ENCODE measurements around the gene IRF4. TPM values are rescaled to one million over a fixed set of nuclear protein-coding genes. Genes with fewer than 3 reads are reported as not detected.

Gene IRF4
- not detected for polyA plus RNA-seq (2013, experiment 1 of 2; ENCODE audit: insufficient read length)
- polyA plus RNA-seq (2013, experiment 2 of 2; ENCODE audit: insufficient read length), result not detected

- no peak for DNase-seq
Measured at GRCh38 chr6:391559-392440, at the start of gene IRF4. Gene IRF4, plus strand, starts transcription at chr6:391752. Its CDS starts 1,401 bp downstream, at chr6:393153.

GRCh38 chr6:341914-342831 is 49.4 kb upstream of the IRF4 start:
- no peak for DNase-seq

DNA sequence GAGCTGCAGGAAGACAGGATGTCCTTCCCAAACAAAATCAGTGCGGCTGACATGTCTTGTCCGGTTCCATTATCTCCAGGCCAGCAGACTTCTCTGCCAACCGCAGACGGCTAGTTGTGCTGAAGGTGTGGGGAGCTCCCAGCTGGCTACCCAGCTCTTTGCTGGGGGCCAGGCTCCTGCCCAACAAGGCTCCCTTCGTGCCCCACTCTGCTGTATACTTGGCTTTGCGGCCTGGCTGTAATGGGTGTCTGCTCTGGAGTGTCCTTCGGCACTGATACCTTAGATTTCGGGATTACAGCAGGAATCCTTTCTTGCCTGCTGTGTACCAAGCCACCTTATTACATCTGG is 48.7 kb upstream of the IRF4 start:
- no peak for DNase-seq

DNA sequence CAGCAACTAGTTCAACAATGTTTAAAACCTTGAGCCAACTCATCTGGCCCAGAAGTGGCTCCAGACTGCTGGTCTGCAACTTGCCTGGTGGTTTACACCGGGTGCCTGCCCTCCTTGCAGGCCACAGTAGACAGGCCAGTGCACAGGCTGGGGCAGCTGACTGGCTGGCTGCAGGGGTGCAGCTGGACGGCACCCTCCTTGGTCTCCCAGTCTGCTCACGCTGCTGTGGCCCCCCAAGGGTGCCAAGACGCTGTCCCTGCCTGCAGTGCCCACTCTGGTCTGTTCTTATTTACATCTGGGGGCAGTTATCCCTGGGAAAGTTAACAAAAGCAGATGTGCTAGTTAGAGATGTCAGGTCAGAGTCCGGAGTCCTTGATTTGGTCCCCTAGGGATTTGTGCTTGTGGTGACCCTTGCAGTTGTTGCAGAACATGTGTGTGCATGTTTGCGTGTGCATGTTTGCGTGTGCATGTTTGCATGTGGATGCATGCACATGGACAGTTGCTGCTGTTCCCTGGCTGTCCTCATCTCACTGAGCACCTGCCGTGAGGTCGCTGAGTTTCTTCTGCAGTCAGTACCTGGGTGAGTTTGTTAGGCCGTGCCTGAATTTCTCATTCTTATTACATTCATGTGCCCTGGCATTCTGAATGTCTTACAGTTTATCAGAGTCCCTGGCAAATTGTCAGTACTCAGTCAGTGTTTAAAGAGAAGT is 48.2 kb upstream of the IRF4 start:
- DNase-seq, result no peak

DNA sequence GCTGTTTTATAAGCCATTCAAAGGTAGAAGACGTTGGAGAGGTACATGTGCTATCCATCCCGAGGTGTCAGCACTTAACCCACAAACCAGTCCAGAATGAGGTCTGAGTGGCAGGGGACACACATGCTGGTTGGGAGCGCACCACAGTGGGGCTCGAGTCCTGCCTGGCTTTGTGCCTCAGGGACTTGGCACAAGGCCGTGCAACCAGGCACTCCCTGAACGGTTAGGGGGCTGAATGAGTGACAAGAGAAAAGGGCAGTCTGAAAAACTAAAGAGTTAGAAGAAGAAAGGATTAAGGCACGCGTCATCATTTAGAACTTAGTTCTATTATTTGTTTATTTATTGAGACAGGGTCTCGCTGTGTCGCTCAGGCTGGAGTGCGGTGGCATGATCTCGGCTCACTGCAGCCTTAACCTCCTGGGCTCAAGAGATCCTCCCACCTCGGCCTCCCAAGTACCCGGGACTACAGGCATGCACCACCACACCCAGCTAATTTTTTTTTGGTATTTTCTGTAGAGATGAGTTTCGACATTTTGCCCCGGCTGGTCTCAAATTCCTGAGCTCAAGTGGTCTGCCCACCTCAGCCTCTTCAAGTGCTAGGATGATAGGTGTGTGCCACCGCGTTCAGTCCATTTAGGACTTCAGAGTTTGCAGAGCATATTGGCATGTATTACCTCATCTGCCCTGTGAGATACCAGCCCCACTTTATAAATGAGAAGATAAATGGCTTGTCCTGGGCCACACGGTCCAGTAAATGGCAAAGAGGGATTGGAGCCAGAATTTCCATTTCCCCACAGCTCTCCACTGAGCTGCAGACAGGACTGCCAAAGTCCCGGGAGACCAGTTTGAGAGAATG is 47.4 kb upstream of the IRF4 start:
- DNase-seq, result peak; percentile 19

DNA sequence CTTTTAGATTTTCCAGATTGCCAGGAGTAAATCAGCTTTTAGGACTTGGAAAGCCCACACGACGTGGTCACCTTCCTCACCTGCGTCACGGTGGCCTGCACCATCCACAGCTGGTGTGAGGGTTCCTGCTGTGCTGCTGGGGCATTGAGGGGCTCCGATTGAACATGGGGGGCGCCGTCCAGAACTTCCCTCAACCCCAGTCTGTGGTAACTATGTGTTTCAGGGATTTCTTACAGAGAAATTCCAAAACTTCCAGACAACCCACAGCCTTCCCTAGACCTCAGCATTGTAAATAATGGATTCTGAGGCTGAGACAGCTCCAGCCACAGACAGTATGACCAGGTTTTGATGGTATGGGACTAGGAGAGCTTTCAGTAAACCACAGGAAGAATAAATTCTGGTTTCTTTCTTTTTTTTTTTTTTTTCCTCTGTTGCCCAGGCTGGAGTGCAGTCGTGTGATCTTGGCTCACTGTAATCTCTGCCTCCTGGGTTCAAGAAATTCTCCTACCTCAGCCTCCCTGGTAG is 46.7 kb upstream of the IRF4 start:
- peak; percentile 57 for DNase-seq

DNA sequence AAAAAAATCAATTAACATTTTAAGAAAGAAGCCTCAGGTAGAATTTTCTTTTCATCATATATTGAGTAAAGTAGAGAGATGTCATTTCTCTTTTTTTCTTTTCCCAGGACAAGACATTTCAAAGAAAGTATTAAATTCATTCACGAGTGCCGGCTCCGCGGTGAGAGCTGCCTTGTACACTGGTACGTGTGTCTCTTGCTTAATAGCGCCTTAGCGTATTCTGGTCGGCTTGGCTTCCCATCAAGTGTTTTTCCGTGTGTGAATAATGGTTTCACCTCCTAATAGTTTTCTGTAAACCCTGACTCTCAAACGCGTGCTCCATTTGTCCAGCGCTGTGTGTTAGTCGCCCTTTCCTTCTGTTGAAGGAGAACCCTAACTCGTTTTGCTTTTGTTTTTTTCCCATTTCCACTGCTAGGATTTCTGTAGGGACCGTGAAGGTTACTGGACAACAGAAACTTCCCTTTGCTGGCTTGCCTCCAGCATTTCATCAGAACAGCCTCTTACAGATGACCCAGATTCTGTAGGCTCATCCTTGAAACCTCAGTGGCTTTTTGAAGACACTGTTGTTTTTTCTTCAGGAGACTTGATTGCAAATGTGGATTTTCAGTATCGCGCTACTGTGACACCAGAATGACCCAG is 45.7 kb upstream of the IRF4 start:
- no peak for DNase-seq

GRCh38 chr6:346386-347030 is 45.0 kb upstream of the IRF4 start:
- peak; percentile 36 for DNase-seq

GRCh38 chr6:347232-347631 is 44.3 kb upstream of the IRF4 start:
- no peak for DNase-seq

- no peak for DNase-seq
Measured at GRCh38 chr6:347951-348859, 43.3 kb upstream of the IRF4 start.

GRCh38 chr6:348860-349396 is 42.6 kb upstream of the IRF4 start:
- DNase-seq, result no peak

DNA sequence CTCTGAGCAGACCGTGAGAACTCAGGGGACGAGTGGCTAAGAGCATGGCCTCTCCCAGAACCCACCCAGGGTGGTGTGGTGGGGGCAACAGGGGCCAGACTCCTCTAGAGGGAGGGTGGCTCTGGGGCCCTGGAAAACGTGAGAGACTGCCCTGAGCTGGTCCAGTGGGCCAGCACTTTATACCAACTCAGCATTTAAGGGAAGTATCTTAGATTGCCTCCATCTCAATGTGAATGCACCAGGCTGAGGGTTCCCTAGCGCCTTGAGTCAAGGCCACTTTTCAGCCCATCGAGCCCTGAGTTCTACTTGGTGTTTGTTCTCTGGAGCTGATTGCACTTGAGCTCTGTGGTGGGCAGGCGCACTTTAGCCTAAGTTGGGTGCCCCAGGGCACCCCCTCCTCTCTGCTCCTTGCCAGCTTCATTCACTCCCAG is 42.0 kb upstream of the IRF4 start:
- no peak for DNase-seq

DNA sequence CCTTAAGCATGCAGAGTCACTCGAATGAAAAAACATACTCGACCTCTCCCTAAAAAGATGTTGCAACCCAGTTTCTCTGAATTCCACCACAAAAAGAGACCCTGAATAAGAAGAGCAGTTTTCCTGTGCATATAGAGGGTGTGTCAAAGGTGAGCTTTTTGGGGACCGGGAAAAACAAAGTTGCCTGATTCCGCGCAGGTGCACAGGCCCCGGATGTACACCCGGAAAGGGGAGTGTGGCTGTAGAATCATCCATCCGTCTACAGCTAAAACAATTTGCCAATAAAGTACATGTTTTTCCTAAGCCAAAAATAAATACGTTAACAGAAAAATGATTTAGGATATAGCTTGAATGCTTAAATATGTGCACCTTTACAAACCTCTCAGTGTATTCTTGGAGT is 41.2 kb upstream of the IRF4 start:
- DNase-seq, result no peak

- DNase-seq, result no peak
Measured at GRCh38 chr6:351011-351866, 40.3 kb upstream of the IRF4 start.

GRCh38 chr6:351867-352289 is 39.7 kb upstream of the IRF4 start:
- DNase-seq, result no peak

DNA sequence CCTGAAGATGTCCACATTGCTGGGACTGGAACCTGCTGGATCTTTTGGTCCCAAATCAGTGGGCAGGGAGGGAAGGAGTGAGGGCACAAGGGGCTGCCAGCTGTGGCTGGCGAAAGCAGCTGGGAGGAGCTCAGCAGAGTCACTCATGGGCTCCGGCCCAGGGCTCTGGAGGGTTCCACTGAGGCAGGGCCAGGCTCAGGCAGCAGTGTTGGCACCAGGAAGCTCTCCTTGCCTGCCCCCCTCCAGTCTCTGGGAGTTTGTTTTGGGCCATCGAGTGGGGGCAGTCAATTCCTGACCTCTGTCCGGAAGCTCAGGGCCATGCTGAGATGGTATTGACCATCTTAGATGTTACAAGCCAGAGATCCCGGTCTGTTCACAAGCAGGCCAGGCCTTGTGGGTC is 39.1 kb upstream of the IRF4 start:
- DNase-seq, result no peak

- DNase-seq, result no peak
Measured at GRCh38 chr6:352896-353470, 38.6 kb upstream of the IRF4 start.
